ACC112 (cell line): Measurements from ENCODE around the gene UST.

Experiments
- H2AFZ ChIP-seq: fragments of 200-600 bp; sonication (generic); one replicate; pipeline ENCODE4 v1.6.0; 2017; ENCODE audit warnings: antibody characterized with exemption, low read length; ENCODE audit not compliant: unreplicated experiment
- H3K27ac ChIP-seq: fragments of 200-600 bp; sonication (generic); 2 replicates; pipeline ENCODE4 v1.5.1; 2014; ENCODE audit warnings: low read depth, mild to moderate bottlenecking, antibody characterized with exemption, low read length, moderate library complexity
- H3K27me3 ChIP-seq: fragments of 200-600 bp; sonication (generic); 2 replicates; pipeline ENCODE4 v1.6.1; 2014; ENCODE audit warnings: mild to moderate bottlenecking, antibody characterized with exemption, low read length, moderate library complexity, mixed read lengths; ENCODE audit not compliant: insufficient read depth
- H3K36me3 ChIP-seq: fragments of 200-600 bp; sonication (generic); 2 replicates; pipeline ENCODE4 v1.6.1; 2016; ENCODE audit warnings: mild to moderate bottlenecking, antibody characterized with exemption, low read length, moderate library complexity, mixed read lengths; ENCODE audit not compliant: insufficient read depth
- H3K4me1 ChIP-seq: fragments of 200-600 bp; sonication (generic); one replicate; pipeline ENCODE4 v1.6.1; 2016; ENCODE audit warnings: low read length, mixed read lengths; ENCODE audit not compliant: insufficient read depth, unreplicated experiment, control insufficient read depth
- H3K4me3 ChIP-seq: fragments of 200-600 bp; sonication (generic); 2 replicates; pipeline ENCODE4 v1.5.1; 2014; ENCODE audit warnings: mild to moderate bottlenecking, low read depth, low read length
- H3K79me2 ChIP-seq: fragments of 200-600 bp; sonication (generic); one replicate; pipeline ENCODE4 v1.6.0; 2016; ENCODE audit warnings: low read length; ENCODE audit not compliant: control insufficient read depth, unreplicated experiment, insufficient read depth

UST gene

GRCh38 chr6:149086363-149086762, 339.5 kb downstream of the UST start:
- Histone ChIP-seq H3K79me2 (no peaks in the 10 kb centered on the region), H3K36me3 (no peaks in the 10 kb centered on the region), H3K27ac (no peak overlapping the region), H3K4me1 (peaks cover 6% of the 10 kb centered on the region), H3K4me3 (no peak overlapping the region), H3K27me3 (no peaks in the 10 kb centered on the region), H2AFZ (no peak overlapping the region)

GRCh38 chr6:149087898-149088297, 341.1 kb downstream of the UST start:
- no peaks in the 10 kb centered on the region for H3K36me3 ChIP-seq
- no peaks in the 10 kb centered on the region for H3K4me1 ChIP-seq
- no peaks in the 10 kb centered on the region for H3K79me2 ChIP-seq
- no peak overlapping the region for H3K27ac ChIP-seq
- no peak overlapping the region for H2AFZ ChIP-seq
- H3K27me3 ChIP-seq, result no peaks in the 10 kb centered on the region
- no peak overlapping the region for H3K4me3 ChIP-seq

GRCh38 chr6:149088361-149088760, 341.5 kb downstream of the UST start:
- H3K4me3 ChIP-seq, result no peak overlapping the region
- H3K36me3 ChIP-seq, result no peaks in the 10 kb centered on the region
- H2AFZ ChIP-seq, result no peak overlapping the region
- H3K79me2 ChIP-seq, result no peaks in the 10 kb centered on the region
- H3K27me3 ChIP-seq, result no peaks in the 10 kb centered on the region
- H3K27ac ChIP-seq, result no peak overlapping the region
- H3K4me1 ChIP-seq, result peaks cover 4% of the 10 kb centered on the region

- Histone ChIP-seq H2AFZ (no peak overlapping the region), H3K79me2 (no peaks in the 10 kb centered on the region), H3K27me3 (no peaks in the 10 kb centered on the region), H3K4me1 (peaks cover 15% of the 10 kb centered on the region), H3K36me3 (no peaks in the 10 kb centered on the region), H3K27ac (no peak overlapping the region), H3K4me3 (no peak overlapping the region)
Observed at GRCh38 chr6:149089510-149089909, 342.7 kb downstream of the UST start.

- Histone ChIP-seq H3K4me3 (no peak overlapping the region), H3K4me1 (peaks cover 22% of the 10 kb centered on the region), H2AFZ (no peak overlapping the region), H3K27ac (no peak overlapping the region), H3K79me2 (no peaks in the 10 kb centered on the region), H3K27me3 (no peaks in the 10 kb centered on the region), H3K36me3 (no peaks in the 10 kb centered on the region)
Observed at GRCh38 chr6:149090937-149091336, 344.1 kb downstream of the UST start.

- Histone ChIP-seq H2AFZ (no peak overlapping the region), H3K4me3 (peak overlapping the region; percentile 27; the same call in 1 of the 2 replicates), H3K36me3 (no peaks in the 10 kb centered on the region), H3K27ac (no peak overlapping the region), H3K27me3 (no peaks in the 10 kb centered on the region), H3K4me1 (peaks cover 22% of the 10 kb centered on the region), H3K79me2 (no peaks in the 10 kb centered on the region)
Observed at GRCh38 chr6:149093643-149094042, 346.8 kb downstream of the UST start.

- no peak overlapping the region for H3K27ac ChIP-seq
- no peaks in the 10 kb centered on the region for H3K36me3 ChIP-seq
- H3K79me2 ChIP-seq, result no peaks in the 10 kb centered on the region
- peaks cover 22% of the 10 kb centered on the region for H3K4me1 ChIP-seq
- peak overlapping the region; percentile 27; the same call in 1 of the 2 replicates for H3K4me3 ChIP-seq
- H3K27me3 ChIP-seq, result no peaks in the 10 kb centered on the region
- no peak overlapping the region for H2AFZ ChIP-seq
Observed at GRCh38 chr6:149094156-149094555, 347.3 kb downstream of the UST start.

- Histone ChIP-seq H3K79me2 (no peaks in the 10 kb centered on the region), H3K4me3 (no peak overlapping the region), H2AFZ (peak overlapping the region; percentile 46), H3K27me3 (no peaks in the 10 kb centered on the region), H3K4me1 (peaks cover 22% of the 10 kb centered on the region), H3K36me3 (no peaks in the 10 kb centered on the region; the same call in 1 of the 2 replicates), H3K27ac (no peak overlapping the region)
Observed at GRCh38 chr6:149094934-149095351, 348.1 kb downstream of the UST start.

- Histone ChIP-seq H3K4me3 (no peak overlapping the region), H3K27ac (no peak overlapping the region), H2AFZ (no peak overlapping the region), H3K36me3 (no peaks in the 10 kb centered on the region; the same call in 1 of the 2 replicates), H3K79me2 (no peaks in the 10 kb centered on the region), H3K4me1 (peaks cover 22% of the 10 kb centered on the region), H3K27me3 (no peaks in the 10 kb centered on the region)
Observed at GRCh38 chr6:149095842-149096241, 349.0 kb downstream of the UST start.

GRCh38 chr6:149097794-149098193, 351.0 kb downstream of the UST start:
- Histone ChIP-seq H3K27ac (no peak overlapping the region), H3K27me3 (no peaks in the 10 kb centered on the region), H3K79me2 (no peaks in the 10 kb centered on the region), H2AFZ (no peak overlapping the region), H3K36me3 (no peaks in the 10 kb centered on the region; the same call in 1 of the 2 replicates), H3K4me1 (peaks cover 22% of the 10 kb centered on the region), H3K4me3 (no peak overlapping the region)

- Histone ChIP-seq H3K79me2 (no peaks in the 10 kb centered on the region), H3K27ac (no peak overlapping the region), H3K4me1 (peaks cover 14% of the 10 kb centered on the region), H3K4me3 (no peak overlapping the region), H2AFZ (no peak overlapping the region), H3K36me3 (no peaks in the 10 kb centered on the region; the same call in 1 of the 2 replicates), H3K27me3 (no peaks in the 10 kb centered on the region)
Observed at GRCh38 chr6:149098700-149099276, 352.0 kb downstream of the UST start.
